ENCODE data around the gene HOXB1.
A peak's percentile ranks its signal among the peaks of the same experiment; 100 is the strongest.
"Not testable (repeated sequence)": the region's sequence is repeated elsewhere in the genome, so short reads cannot be mapped to it uniquely, and the experiment has no call there.

HOXB1 gene

GRCh38 chr17:48544349-48545021 lies 13.7 kb upstream of the HOXB1 start:
- no peak for DNase-seq (ENCODE audit: low read depth in 2 of 3, low spot score in 2 of 3)

GRCh38 chr17:48543854-48544348 lies 13.1 kb upstream of the HOXB1 start:
- DNase-seq (ENCODE audit: low read depth in 2 of 3, low spot score in 2 of 3): peak in 1 of 3 experiments; percentile 25

- DNase-seq (ENCODE audit: low read depth in 2 of 3, low spot score in 2 of 3): peak; percentile 34 to 56 (median 41)
Measured at GRCh38 chr17:48543107-48543853, 12.5 kb upstream of the HOXB1 start.

- DNase-seq (ENCODE audit: low read depth in 2 of 3, low spot score in 2 of 3): no peak
Measured at GRCh38 chr17:48542698-48543106, 11.9 kb upstream of the HOXB1 start.

- DNase-seq (ENCODE audit: low read depth in 2 of 3, low spot score in 2 of 3): peak in 1 of 3 experiments; percentile 21
Measured at GRCh38 chr17:48542114-48542656, 11.4 kb upstream of the HOXB1 start.

- DNase-seq (ENCODE audit: low read depth in 2 of 3, low spot score in 2 of 3): no peak
Measured at GRCh38 chr17:48541577-48542113, 10.8 kb upstream of the HOXB1 start.

- no peak for DNase-seq (ENCODE audit: low read depth in 2 of 3, low spot score in 2 of 3)
Measured at GRCh38 chr17:48541036-48541576, 10.3 kb upstream of the HOXB1 start.

GRCh38 chr17:48540213-48540612 lies 9.4 kb upstream of the HOXB1 start:
- DNase-seq (ENCODE audit: low read depth in 2 of 3, low spot score in 2 of 3): no peak

GRCh38 chr17:48539177-48539576 lies 8.4 kb upstream of the HOXB1 start:
- DNase-seq (ENCODE audit: low read depth in 2 of 3, low spot score in 2 of 3): no peak

GRCh38 chr17:48537316-48537715 lies 6.5 kb upstream of the HOXB1 start:
- no peak for DNase-seq (ENCODE audit: low read depth in 2 of 3, low spot score in 2 of 3)

- DNase-seq (ENCODE audit: low read depth in 2 of 3, low spot score in 2 of 3): not testable (repeated sequence)
Measured at GRCh38 chr17:48535793-48536559, 5.2 kb upstream of the HOXB1 start.

- no peak for DNase-seq (ENCODE audit: low read depth in 2 of 3, low spot score in 2 of 3)
Measured at GRCh38 chr17:48532261-48532660, 1.4 kb upstream of the HOXB1 start.

- no peak for DNase-seq (ENCODE audit: low read depth in 2 of 3, low spot score in 2 of 3)
Measured at GRCh38 chr17:48530208-48530886, 464 bp downstream of the HOXB1 start.

- no peak for DNase-seq (ENCODE audit: low read depth in 2 of 3, low spot score in 2 of 3)
Measured at GRCh38 chr17:48529683-48530009, 1.2 kb downstream of the HOXB1 start.

- DNase-seq (ENCODE audit: low read depth in 2 of 3, low spot score in 2 of 3): no peak
Measured at GRCh38 chr17:48528936-48529682, 1.7 kb downstream of the HOXB1 start.

- no peak for DNase-seq (ENCODE audit: low read depth in 2 of 3, low spot score in 2 of 3)
Measured at GRCh38 chr17:48528153-48528935, 2.5 kb downstream of the HOXB1 start.

- DNase-seq (ENCODE audit: low read depth in 2 of 3, low spot score in 2 of 3): no peak
Measured at GRCh38 chr17:48527547-48527932, 3.3 kb downstream of the HOXB1 start.

GRCh38 chr17:48526608-48527546 lies 3.9 kb downstream of the HOXB1 start:
- DNase-seq (ENCODE audit: low read depth in 2 of 3, low spot score in 2 of 3): no peak
